Dedifferentiated amniotic fluid mesenchymal stem cell (primary cell): ENCODE measurements around the gene MKRN2.
"Not testable (repeated sequence)": the region's sequence is repeated elsewhere in the genome, so short reads cannot be mapped to it uniquely, and the experiment has no call there.

ENCODE experiments used
- DNase-seq: peaks from one replicate; pipeline ENCODE4 v3.0.0-alpha.2; 2016; ENCODE audit errors: extremely low spot score

Gene MKRN2

DNA sequence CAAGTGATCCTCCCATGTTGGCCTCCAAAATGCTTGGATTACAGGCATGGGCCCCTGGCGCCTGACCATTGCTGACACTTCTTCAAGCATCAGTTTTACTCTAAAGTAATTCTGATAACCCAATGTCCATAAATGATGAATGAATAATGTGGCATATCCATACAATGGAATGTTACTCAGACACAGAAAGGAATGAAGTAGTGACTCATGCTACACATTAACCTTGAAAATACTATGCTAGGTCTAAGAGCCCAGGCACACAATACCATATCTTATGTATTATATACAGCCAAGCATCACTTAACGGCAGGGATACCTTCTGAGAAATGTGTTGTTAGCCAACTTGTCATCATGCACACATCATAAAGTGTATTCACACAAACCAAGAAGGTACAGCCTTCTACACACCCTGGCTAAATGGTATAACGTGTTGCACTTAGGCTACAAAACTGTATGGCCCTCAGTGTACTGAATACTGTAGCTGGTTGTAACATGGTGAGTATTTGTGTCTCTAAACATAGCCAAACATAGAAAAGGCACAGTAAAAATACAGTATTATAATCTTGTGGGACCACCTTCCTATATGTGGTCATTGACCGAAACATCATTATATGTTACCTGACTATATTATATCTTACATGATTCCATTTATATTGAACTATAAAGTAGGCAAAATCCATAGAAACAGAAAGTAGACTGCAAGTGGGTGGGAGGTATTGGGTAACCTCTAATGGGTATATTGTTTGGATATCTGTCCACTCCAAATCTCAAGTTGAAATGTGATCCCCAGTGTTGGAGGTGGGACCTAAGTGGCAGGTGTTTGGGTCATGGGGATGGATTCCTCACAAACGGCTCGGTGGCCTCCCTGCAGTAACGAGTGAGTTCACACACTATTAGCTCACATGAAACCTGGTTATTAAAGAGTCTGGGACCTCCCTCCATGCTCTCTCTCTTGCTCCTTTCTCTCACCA is 31.4 kb downstream of the MKRN2 start:
- DNase-seq = peak; percentile 16

GRCh38 chr3:12590096-12590495 is 33.2 kb downstream of the MKRN2 start:
- DNase-seq = no peak

GRCh38 chr3:12591456-12591855 is 34.6 kb downstream of the MKRN2 start:
- no peak for DNase-seq

DNA sequence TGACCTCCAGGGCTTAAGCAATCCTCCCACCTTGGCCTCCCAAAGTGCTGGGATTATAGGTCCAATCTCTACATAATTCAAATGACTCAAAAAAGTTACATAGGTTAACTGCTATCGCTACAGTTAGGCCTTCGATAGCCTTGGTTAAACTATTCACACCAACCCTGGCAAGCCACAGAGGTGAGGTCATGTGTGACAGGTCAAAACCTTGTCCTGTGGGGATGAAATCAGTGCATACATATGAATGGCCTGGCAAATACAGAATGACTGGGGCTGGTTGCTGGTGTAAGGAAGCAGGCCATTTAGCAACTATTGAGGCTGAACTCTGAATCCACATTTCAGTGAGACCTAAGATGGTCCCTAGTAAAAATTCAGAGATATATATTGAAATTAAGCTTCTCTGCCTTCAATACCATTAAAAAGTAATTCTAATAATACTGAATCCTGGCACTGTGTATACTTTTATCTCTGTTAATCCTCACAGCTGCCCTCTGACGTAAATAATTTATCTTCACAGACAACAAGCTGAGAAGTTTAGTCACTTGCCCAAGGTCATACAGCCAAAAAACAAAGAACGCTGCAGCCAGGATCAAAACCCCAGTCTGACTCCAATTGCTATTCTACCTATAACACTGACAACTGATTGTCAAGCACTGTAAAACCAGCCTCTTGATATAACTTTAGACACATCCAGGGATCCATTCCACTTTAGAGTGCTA is 35.3 kb downstream of the MKRN2 start:
- no peak for DNase-seq

GRCh38 chr3:12593473-12593872 is 36.6 kb downstream of the MKRN2 start:
- DNase-seq = no peak

GRCh38 chr3:12598890-12599289 is 42.0 kb downstream of the MKRN2 start:
- DNase-seq = no peak

DNA sequence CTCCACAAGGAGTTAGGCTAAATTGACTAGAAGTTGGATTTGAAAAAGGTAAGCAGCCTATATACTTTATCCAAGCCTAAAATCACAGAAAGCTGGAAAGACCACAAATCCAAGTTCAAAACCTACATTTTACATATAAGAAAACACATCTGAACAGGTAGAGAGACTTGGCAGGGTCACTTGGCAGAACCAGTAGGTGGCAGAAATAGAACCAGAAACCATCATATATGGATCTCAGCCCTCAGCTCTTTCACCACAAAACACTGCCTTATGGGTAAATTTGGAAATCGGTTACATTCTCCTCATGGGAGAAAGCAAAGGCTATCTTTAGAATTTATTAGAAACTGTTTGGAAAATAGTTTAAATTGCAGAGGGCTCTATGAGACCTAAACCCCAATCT is 44.2 kb downstream of the MKRN2 start:
- DNase-seq = no peak

DNA sequence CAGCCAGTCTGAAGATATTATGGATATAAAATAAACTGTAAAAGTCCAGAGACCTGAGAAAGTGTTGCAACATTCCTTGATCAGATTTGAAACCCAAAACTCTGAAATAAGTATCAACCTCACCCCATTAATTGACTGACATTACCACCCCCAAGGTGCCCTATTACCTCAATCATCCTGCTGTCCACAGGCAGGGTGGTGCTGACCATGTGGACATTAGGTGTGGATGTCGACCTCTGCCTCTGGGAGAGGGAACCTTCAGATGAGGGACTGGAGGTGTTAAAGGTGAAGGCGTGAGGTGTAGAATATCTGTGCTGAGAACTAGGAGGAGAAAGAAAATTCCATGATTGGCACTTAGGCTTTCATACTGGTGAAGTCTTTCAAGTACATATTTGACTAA is 47.1 kb downstream of the MKRN2 start:
- DNase-seq = no peak

- no peak for DNase-seq
Observed at GRCh38 chr3:12608376-12608775, 51.5 kb downstream of the MKRN2 start.

- DNase-seq = no peak
Observed at GRCh38 chr3:12611117-12611516, 54.2 kb downstream of the MKRN2 start.

DNA sequence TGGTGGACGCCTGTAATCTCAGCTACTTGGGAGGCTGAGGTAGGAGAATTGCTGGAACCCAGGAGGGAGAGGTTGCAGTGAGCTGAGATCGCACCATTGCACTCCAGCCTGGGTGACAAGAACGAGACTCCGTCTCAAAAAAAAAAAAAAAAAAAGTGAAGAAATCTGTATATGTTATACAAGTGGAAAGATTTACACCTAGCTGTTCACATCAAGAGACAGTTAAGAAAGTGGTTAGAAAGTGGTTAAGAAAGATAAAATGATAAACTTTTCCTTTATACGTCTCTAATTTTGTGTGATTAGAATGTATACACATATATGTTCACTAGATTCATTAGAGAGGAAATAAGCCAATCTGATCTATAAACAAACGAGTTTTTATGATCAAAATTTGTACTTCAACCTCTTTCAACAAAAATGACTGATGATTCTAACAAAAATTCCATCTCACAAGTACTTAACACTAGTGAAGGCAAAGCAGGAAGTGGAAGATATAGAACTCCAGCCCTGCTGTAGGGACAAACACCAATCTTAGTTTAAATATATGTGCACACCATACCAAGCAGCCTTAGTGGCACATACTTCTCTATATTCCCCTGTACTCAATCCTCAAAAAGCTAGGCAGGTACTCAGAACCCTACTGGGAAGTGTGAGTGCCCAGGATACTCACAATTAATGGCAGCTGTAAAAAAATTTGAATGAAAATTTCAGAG is 55.8 kb downstream of the MKRN2 start:
- DNase-seq = no peak

DNA sequence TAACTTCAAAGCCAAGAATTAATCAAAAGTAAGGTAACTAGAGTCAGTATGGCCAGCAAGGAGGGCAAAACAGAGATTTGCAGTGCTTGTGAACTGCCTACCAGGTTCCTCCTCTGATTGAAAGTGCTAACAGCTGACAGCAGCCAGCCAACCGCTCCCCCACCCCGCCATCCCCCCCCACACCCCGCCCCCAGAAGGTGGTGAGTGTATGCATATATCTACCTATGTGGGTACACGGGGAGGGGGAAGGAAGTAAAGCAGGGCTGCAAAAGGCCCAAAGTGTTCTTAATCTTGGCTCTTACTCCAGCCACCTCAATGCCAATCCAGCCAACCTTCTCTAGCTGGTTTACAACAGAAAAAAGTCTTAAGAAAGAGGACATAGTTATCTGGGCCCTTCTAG is 56.4 kb downstream of the MKRN2 start:
- DNase-seq = no peak

GRCh38 chr3:12615266-12615665 is 58.4 kb downstream of the MKRN2 start:
- no peak for DNase-seq

DNA sequence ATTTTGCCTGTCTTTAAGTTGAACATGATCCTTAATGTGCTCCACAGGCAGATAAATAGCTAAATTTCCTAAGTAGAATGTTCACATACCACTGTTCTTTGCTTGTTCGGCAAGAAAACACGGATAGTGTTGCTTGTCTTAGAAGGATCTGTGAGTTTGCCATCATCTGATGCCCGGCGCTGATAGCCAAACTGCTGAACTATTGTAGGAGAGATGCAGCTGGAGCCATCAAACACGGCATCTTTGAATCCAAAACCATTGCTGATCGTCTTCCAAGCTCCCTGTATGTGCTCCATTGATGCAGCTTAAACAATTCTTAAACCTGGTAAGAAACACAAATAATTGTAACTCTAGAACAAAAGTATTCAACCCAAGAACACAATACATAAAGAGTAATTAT is 61.5 kb downstream of the MKRN2 start:
- DNase-seq = no peak

- DNase-seq = no peak
Observed at GRCh38 chr3:12620305-12620704, 63.4 kb downstream of the MKRN2 start.

GRCh38 chr3:12620729-12621128 is 63.8 kb downstream of the MKRN2 start:
- DNase-seq = no peak

GRCh38 chr3:12622335-12622734 is 65.4 kb downstream of the MKRN2 start:
- no peak for DNase-seq

DNA sequence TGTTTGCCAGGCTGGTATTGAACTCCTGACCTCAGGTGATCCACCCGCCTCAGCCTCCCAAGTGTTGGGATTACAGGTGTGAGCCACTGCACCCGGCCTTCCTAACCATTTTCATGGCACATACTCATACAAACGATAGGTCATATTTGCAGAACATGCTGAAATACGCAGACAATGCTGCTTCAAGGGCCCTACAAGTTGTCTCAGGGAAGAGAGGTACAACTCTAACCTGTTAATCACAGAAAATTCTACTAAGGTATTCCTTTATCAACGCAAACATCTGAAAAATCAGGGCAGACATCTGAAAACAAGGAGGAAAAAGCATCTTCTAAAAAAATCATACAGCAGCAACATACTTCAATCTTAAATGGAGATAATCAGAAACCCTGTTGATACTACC is 67.2 kb downstream of the MKRN2 start:
- DNase-seq = no peak

GRCh38 chr3:12624964-12625363 is 68.1 kb downstream of the MKRN2 start:
- DNase-seq = not testable (repeated sequence)

- no peak for DNase-seq
Observed at GRCh38 chr3:12627370-12627769, 70.5 kb downstream of the MKRN2 start.

GRCh38 chr3:12628813-12629212 is 71.9 kb downstream of the MKRN2 start:
- no peak for DNase-seq

GRCh38 chr3:12629560-12629959 is 72.7 kb downstream of the MKRN2 start:
- peak; percentile 54 for DNase-seq
